ENCODE data around the gene PABPN1L. TPM values are rescaled to one million over a fixed set of nuclear protein-coding genes. Genes with fewer than 3 reads are reported as not detected.

PABPN1L gene
- total and polyA plus RNA-seq, 2 donors (not counting 3 experiments of a cell fraction or from before 2014, with no cell fraction given): not detected

GRCh38 chr16:88856122-88856827, 10.2 kb downstream of the PABPN1L start:
- intact Hi-C loops (cut with micrococcal nuclease): loop anchor here (2.0 kb wide), 1 partner anchor 73 kb away; no protein-coding TSS in a partner anchor
- CTCF ChIA-PET: interaction anchor here (1.3 to 2.7 kb wide), 4 partner anchors 11 to 360 kb away, joined by 3 to 50 read pairs (median 6); partner anchors contain the start of gene APRT
- peak overlapping the region in 2 of 3 experiments; percentile 25 to 48 for H3K4me3 ChIP-seq (replicated peaks in 1 of 3; ENCODE audit: insufficient read depth in 1 of 3, low read depth in 1 of 3, low read length in 3 of 3)

More at GRCh38 chr16:88856122-88856827, 10.2 kb downstream of the PABPN1L start:
- no peaks in the 10 kb centered on the region for H3K9me1 ChIP-seq (replicated peaks; ENCODE audit: control insufficient read depth, extremely low read depth, insufficient read depth, low read length)
- peaks cover 4% of the 10 kb centered on the region for H3K79me2 ChIP-seq (ENCODE audit: control insufficient read depth, insufficient read depth, low read length)
- peaks cover 0 to 15% of the 10 kb centered on the region in 2 experiments for H3K36me3 ChIP-seq (ENCODE audit: control insufficient read depth in 2 of 2, extremely low read depth in 1 of 2, insufficient read depth in 2 of 2, low read length in 2 of 2)
- DNase-seq (ENCODE audit: low read depth, low spot score) (no peak), FAIRE-seq (no peak)
- peak overlapping the region; percentile 27 for H3K4me2 ChIP-seq (ENCODE audit: insufficient read depth, low read length)
- H3K9me3 ChIP-seq (replicated peaks; ENCODE audit: control insufficient read depth, insufficient read depth, low read length): no peaks in the 10 kb centered on the region
- H3K27ac ChIP-seq (ENCODE audit: insufficient read depth, low read depth, low read length): no peak overlapping the region
- H2AFZ ChIP-seq (ENCODE audit: low read depth, low read length): peak overlapping the region; percentile 28
- dilution Hi-C loops (cut with MboI; ENCODE audit: extremely low pct_ligation_motif_present, low sequenced_read_pairs): no loop called here
- no peaks in the 10 kb centered on the region for H3K27me3 ChIP-seq (ENCODE audit: control insufficient read depth in 2 of 2, insufficient read depth in 2 of 2, low read length in 2 of 2)
- no peaks in the 10 kb centered on the region for H4K20me1 ChIP-seq (replicated peaks; ENCODE audit: control insufficient read depth, extremely low read depth, insufficient read depth, low read length)
- POLR2A ChIA-PET: no interaction called here
- TF ChIP-seq MYC (IDR thresholded peaks at IDR 0.05; ENCODE audit: low read depth, low read length): no peak
- TF ChIP-seq JUN (IDR thresholded peaks at IDR 0.05; ENCODE audit: borderline replicate concordance, insufficient read depth, insufficient read length, low read depth): no peak
- TF ChIP-seq POLR2A (IDR thresholded peaks at IDR 0.05; ENCODE audit: low read depth, low read length): no peak
- TF ChIP-seq EZH2 (IDR thresholded peaks at IDR 0.05; ENCODE audit: borderline replicate concordance, low read depth, low read length, severe bottlenecking): no peak
- TF ChIP-seq CTCF (IDR thresholded peaks at IDR 0.05; ENCODE audit: extremely low read depth in 1 of 2, insufficient read depth in 1 of 2, low read depth in 1 of 2, low read length in 2 of 2): no peak
- no peak for TF ChIP-seq GATA2 (IDR thresholded peaks at IDR 0.05; ENCODE audit: insufficient read depth, insufficient read length, low read depth, low read length)
- no peak for TF ChIP-seq MAX (IDR thresholded peaks at IDR 0.05; ENCODE audit: insufficient read depth, insufficient read length)
- H3K9ac ChIP-seq (replicated peaks; ENCODE audit: extremely low read depth, insufficient read depth, low read length): no peak overlapping the region
- no TSS peak for BruUV-seq (replicated peaks)
- peaks cover 4% of the 10 kb centered on the region for H3K4me1 ChIP-seq (ENCODE audit: control insufficient read depth, extremely low read depth, insufficient read depth, low read length)

All from endothelial cell of umbilical vein (primary cell).